ENCODE measurements around the gene DEPP1.

DEPP1 gene

DNA sequence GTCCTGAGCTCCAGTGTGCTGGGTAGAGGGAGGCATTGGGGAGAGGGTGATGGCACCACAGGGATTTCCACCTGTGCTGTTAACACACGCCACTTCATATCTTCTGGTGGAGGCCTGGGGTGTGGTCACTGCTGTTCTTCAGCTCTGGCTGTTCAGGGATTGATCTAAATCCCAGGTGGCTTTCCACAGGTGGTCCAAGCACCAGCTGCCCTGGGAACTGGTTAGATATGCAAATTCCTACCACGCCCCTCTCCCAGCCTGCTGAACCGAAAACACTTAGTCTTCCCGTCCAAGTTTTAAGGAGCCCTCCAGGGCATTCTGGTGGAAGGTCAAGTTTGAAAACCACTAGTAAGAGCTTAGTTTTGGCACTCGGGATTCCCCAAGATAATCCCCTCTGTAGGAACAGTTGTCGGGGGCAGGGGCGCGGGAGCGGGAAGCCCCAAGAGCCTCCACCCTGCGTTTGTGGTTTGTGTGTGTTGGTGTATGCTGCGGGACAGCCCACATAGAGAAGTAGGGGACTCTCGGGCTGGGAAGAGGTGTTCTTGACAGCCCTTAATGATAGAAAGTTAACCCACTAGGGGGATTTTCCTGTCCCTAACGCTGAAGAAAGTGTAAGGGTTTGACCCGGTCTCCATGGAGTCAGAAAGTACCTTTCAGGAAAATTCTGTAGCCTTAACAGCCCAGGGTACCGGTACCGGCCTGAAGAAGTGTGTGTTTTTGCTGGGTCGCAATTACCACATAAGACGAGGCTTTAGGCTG, 5.1 kb downstream of the DEPP1 start:
- H3K27me3 ChIP-seq (ENCODE audit: insufficient read depth, low read length): no peaks in the 10 kb centered on the region
- peaks cover 1% of the 10 kb centered on the region for H3K9me3 ChIP-seq (ENCODE audit: low read length)
- no peak overlapping the region for H2AFZ ChIP-seq (ENCODE audit: low read depth, low read length)
- H3K4me3 ChIP-seq (ENCODE audit: low read length): no peak overlapping the region
- H3K36me3 ChIP-seq (ENCODE audit: insufficient read depth, low read length): peaks cover 11% of the 10 kb centered on the region
- H3K4me1 ChIP-seq (ENCODE audit: insufficient read depth, low read length): peaks cover 17% of the 10 kb centered on the region

DNA sequence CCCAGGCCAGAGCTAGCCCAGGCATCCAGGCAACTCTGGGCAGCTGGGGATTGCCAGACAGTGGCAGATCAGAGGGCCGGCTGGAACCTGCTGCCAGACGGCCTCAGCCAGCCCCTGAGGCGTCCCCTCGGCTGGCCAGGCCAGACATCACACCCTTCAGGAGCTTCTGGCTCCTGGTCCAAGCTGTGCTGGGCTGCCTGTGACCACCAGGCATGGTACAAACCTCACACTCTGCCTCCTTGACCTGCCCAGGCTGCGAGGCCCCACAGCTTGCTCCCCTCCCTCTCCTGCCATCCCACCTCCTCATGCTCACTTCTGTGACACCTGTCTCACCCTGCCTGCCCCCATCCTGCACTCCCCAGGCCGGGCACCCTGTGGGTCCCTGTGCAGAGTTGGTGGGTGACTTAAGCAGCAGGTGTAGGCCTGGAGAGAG, 5.7 kb downstream of the DEPP1 start:
- no peak overlapping the region for H3K4me3 ChIP-seq (ENCODE audit: low read length)
- peaks cover 11% of the 10 kb centered on the region for H3K36me3 ChIP-seq (ENCODE audit: insufficient read depth, low read length)
- no peak overlapping the region for H2AFZ ChIP-seq (ENCODE audit: low read depth, low read length)
- H3K4me1 ChIP-seq (ENCODE audit: insufficient read depth, low read length): peaks cover 11% of the 10 kb centered on the region
- H3K9me3 ChIP-seq (ENCODE audit: low read length): peaks cover 1% of the 10 kb centered on the region
- H3K27me3 ChIP-seq (ENCODE audit: insufficient read depth, low read length): no peaks in the 10 kb centered on the region

DNA sequence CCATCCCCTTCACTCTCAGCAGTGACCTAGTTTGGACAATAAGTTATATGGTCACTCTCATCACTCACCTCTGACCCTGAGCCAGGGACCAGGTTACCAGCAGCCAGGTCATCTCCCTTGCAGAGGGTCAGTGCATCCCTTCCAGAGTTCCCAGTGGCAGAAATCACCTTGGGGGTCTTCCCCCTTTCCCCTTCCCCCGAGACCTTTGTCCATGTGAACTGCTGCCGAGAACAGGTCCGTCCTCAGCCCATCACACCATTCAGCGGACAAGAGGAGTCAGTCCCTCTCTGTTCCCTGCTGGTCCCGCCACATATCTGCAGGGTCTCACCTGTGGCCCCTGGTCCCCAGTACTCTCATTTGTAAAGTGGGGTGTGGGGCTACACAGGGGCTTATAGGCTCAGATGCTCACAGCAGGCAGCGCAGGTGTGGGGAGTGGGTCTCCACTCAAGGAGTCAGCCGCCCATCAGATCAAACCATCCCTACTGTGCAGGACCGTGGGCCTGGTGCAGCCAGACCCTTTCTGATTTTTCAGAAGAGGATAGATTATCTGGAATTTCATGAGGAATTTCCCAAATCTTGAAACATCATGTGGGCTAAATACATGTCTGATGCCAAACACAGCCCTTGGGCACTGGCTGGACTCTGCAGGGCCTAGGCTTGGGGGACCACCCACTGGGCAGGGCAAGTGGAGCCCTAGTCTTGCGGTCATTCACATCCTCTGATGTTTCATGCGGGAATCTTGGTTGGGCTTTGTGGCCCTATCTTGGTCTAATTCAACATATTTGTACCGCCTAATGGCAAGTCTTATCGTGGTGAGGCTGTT, 6.5 kb downstream of the DEPP1 start:
- Histone ChIP-seq H2AFZ (ENCODE audit: low read depth, low read length) (no peak overlapping the region), H3K27me3 (ENCODE audit: insufficient read depth, low read length) (no peaks in the 10 kb centered on the region), H3K36me3 (ENCODE audit: insufficient read depth, low read length) (peaks cover 11% of the 10 kb centered on the region), H3K4me1 (ENCODE audit: insufficient read depth, low read length) (peaks cover 10% of the 10 kb centered on the region), H3K4me3 (ENCODE audit: low read length) (no peak overlapping the region), H3K9me3 (ENCODE audit: low read length) (peaks cover 1% of the 10 kb centered on the region)

DNA sequence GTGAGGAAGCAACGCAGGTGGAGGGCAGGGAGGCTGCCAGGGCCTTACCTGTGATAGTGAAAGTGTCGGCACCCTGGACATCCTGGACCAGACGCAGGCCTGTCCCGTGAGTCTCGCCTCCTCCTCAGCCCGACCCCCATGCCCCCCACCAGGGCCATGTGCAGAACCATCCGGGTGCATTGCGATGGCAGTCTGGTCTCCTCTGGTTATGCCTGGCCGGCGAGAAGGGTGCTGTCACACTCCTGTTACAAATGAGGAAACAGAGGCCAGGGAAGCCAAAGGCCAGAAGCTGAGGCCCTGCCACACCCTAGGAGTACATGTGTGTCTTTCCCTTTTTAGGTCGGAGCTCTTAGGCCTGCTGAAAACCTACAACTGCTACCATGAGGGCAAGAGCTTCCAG, 7.2 kb downstream of the DEPP1 start:
- no peak overlapping the region for H2AFZ ChIP-seq (ENCODE audit: low read depth, low read length)
- peaks cover 1% of the 10 kb centered on the region for H3K9me3 ChIP-seq (ENCODE audit: low read length)
- H3K27me3 ChIP-seq (ENCODE audit: insufficient read depth, low read length): no peaks in the 10 kb centered on the region
- peaks cover 11% of the 10 kb centered on the region for H3K36me3 ChIP-seq (ENCODE audit: insufficient read depth, low read length)
- H3K4me1 ChIP-seq (ENCODE audit: insufficient read depth, low read length): peaks cover 10% of the 10 kb centered on the region
- no peak overlapping the region for H3K4me3 ChIP-seq (ENCODE audit: low read length)

DNA sequence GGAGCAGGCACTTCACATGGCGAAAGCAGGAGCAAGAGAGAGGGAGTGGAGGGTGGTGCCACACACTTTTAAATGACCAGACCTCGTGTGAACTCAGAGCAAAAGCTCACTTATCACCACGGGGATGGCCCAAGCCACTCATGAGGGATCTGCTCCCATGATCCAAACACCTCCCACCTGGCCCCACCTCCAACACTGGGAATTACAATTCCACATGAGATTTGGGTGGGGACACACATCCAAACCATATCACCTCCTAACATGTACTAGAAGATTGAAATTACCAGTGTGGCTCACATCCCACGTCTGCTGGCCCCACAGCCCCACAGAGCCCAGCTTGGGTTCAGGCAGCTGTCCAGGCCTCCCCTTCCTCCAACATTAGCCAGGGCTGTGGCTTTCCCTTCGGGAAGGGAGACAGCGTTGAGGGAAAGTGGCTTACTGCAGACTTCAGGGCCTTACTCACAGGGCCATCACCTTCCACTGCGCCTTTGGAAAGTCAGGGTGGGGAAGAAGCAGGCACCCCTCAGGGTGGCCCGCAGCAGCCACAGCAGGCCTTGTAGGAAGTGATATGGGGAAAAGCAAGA, 7.7 kb downstream of the DEPP1 start:
- Histone ChIP-seq H3K4me1 (ENCODE audit: insufficient read depth, low read length) (peaks cover 9% of the 10 kb centered on the region), H3K4me3 (ENCODE audit: low read length) (no peak overlapping the region), H3K9me3 (ENCODE audit: low read length) (peaks cover 1% of the 10 kb centered on the region), H3K27me3 (ENCODE audit: insufficient read depth, low read length) (no peaks in the 10 kb centered on the region), H3K36me3 (ENCODE audit: insufficient read depth, low read length) (peaks cover 11% of the 10 kb centered on the region), H2AFZ (ENCODE audit: low read depth, low read length) (no peak overlapping the region)

DNA sequence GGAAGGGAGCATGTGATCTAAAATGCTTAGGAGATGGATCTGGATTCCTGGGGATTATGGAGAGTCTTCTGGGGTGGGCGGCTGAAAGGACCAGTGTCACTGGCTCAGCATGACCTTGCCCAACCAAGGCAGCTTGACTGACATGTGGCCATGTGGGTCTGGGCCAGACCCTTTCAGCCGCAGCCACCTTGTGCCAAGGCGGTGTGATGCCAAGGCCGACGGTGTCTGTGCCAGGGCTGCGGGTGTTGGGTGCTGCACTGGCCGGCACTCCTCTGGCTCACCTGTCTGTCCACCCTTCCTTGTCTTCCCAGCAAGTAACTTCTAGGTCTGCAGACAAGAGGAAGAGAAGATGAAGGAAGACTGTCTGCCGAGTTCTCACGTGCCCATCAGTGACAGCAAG, 8.8 kb downstream of the DEPP1 start:
- H3K9me3 ChIP-seq (ENCODE audit: low read length): peaks cover 1% of the 10 kb centered on the region
- no peak overlapping the region for H2AFZ ChIP-seq (ENCODE audit: low read depth, low read length)
- H3K27me3 ChIP-seq (ENCODE audit: insufficient read depth, low read length): no peaks in the 10 kb centered on the region
- H3K4me1 ChIP-seq (ENCODE audit: insufficient read depth, low read length): peaks cover 13% of the 10 kb centered on the region
- H3K4me3 ChIP-seq (ENCODE audit: low read length): no peak overlapping the region
- peaks cover 11% of the 10 kb centered on the region for H3K36me3 ChIP-seq (ENCODE audit: insufficient read depth, low read length)

DNA sequence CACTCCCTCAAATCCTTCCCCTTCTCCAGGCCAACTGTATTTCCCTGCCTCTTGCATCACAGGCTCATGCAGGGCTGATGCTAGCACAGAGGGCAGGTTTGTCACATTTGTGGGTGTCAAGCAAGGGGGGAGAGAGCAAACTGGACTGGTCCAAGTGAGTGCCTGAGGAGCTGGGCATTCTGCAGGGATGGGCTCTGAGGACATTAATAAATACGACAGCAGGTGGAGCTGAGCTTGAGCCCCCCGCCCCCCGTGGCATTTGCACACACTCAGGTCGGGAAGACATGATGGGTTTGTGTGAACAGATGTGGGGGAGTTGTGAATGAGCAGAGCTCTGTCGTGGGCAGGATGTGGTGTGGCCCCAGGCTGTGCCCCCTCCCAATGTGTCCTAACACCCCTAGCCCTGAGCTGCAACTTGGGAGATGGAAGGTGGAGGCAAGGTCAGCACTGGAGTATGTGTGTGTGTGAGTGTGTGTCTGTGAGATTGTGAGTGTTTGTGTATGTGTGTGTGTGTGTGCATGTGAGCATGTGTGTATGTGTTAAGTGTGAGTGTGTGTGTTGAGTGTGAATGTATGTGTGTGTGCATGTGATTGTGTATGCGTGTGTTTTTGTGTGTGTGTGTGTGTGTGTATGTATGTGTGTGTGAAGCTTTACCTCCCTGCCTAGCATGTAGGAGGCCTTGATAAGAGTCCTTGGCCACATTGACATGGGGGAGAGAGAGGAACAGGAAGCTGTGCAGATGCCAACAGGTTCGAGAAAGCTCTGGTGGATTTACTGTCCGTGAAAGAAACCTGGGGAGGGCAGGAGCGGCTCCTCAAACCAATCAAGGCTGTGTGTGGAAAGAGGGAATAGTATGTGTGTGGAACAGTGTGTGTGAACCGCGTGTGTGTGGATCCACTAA, 9.9 kb downstream of the DEPP1 start:
- Histone ChIP-seq H3K4me3 (ENCODE audit: low read length) (no peak overlapping the region), H3K36me3 (ENCODE audit: insufficient read depth, low read length) (peaks cover 11% of the 10 kb centered on the region), H3K4me1 (ENCODE audit: insufficient read depth, low read length) (peaks cover 18% of the 10 kb centered on the region), H3K9me3 (ENCODE audit: low read length) (peaks cover 1% of the 10 kb centered on the region), H3K27me3 (ENCODE audit: insufficient read depth, low read length) (no peaks in the 10 kb centered on the region), H2AFZ (ENCODE audit: low read depth, low read length) (no peak overlapping the region)

DNA sequence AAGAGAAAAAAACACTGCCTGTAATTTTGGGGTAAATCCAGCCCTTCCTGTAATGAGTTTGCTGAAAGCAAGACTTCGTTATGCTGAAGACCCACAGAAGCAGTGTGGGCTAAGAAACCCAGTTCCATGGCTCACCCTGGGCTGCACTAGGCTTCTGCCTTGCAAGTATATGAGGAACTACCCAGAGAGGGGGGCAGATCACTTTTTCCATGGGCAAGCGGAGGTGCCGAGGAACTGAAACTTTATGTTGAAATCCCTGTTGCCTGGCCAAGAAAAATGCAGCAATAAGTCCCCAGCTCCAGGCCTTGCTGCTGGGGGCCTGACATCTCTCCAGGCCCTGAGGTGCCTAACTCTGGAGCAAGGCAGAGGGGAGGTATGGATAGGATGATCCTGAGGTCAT, 10.5 kb downstream of the DEPP1 start:
- Histone ChIP-seq H3K4me3 (ENCODE audit: low read length) (no peak overlapping the region), H3K9me3 (ENCODE audit: low read length) (peaks cover 1% of the 10 kb centered on the region), H2AFZ (ENCODE audit: low read depth, low read length) (no peak overlapping the region), H3K27me3 (ENCODE audit: insufficient read depth, low read length) (no peaks in the 10 kb centered on the region), H3K36me3 (ENCODE audit: insufficient read depth, low read length) (peaks cover 11% of the 10 kb centered on the region), H3K4me1 (ENCODE audit: insufficient read depth, low read length) (peaks cover 25% of the 10 kb centered on the region)

DNA sequence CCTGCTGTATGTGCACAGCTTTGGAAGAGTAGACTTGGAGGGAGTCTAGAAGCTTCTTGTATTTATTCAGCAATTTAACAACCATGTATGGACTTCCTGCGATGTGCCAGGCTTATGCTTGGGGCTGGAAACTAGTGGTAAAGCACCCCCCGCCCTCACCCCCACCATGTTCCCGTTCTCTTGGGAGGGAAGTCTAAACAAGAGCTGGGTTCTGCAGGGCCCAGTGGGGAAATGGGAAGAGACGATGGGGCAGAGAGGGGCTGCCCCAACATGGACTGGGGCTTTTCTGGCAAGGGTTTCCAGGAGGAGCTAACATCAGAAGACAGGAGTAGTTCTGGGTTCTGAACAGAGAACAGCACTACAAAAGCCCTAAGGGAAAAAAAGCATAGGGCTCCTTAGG, 11.0 kb downstream of the DEPP1 start:
- H3K36me3 ChIP-seq (ENCODE audit: insufficient read depth, low read length): peaks cover 11% of the 10 kb centered on the region
- no peaks in the 10 kb centered on the region for H3K27me3 ChIP-seq (ENCODE audit: insufficient read depth, low read length)
- H3K4me3 ChIP-seq (ENCODE audit: low read length): no peak overlapping the region
- H3K9me3 ChIP-seq (ENCODE audit: low read length): peaks cover 1% of the 10 kb centered on the region
- H2AFZ ChIP-seq (ENCODE audit: low read depth, low read length): no peak overlapping the region
- peaks cover 29% of the 10 kb centered on the region for H3K4me1 ChIP-seq (ENCODE audit: insufficient read depth, low read length)

DNA sequence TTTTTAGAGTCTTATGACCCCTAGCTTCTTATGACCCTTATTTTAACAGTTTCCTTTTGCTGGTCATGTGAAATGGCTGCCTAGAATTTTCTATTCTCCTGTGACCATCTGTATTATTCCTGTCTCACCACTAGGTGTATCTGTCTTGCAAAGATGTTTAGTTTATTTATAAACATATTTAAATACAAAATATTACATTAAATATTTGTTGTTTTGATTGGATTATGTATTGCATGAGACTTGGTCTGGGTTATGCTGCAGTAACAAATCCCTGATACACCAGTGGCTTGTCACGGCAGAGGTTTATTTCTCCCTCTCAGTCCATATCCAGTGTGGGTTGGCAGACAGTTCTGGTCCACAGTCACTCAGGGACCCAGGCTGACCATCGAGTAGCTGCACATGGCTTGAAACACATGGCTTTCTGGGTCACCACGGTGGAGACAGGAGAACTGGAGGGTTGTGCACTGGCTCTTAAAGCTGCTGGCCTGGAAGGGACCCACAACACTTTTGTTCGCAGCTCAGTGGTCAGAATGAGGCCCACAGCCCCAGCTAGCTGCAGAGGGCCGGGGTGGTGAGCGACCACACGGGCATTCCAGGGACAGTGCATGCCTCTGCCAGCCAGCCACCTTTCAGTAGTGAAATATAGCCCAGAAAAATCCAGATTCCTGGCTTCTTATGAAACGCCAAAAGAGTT, 11.6 kb downstream of the DEPP1 start:
- Histone ChIP-seq H2AFZ (ENCODE audit: low read depth, low read length) (no peak overlapping the region), H3K4me1 (ENCODE audit: insufficient read depth, low read length) (peaks cover 32% of the 10 kb centered on the region), H3K9me3 (ENCODE audit: low read length) (peaks cover 1% of the 10 kb centered on the region), H3K36me3 (ENCODE audit: insufficient read depth, low read length) (peaks cover 9% of the 10 kb centered on the region), H3K4me3 (ENCODE audit: low read length) (no peak overlapping the region), H3K27me3 (ENCODE audit: insufficient read depth, low read length) (no peaks in the 10 kb centered on the region)

DNA sequence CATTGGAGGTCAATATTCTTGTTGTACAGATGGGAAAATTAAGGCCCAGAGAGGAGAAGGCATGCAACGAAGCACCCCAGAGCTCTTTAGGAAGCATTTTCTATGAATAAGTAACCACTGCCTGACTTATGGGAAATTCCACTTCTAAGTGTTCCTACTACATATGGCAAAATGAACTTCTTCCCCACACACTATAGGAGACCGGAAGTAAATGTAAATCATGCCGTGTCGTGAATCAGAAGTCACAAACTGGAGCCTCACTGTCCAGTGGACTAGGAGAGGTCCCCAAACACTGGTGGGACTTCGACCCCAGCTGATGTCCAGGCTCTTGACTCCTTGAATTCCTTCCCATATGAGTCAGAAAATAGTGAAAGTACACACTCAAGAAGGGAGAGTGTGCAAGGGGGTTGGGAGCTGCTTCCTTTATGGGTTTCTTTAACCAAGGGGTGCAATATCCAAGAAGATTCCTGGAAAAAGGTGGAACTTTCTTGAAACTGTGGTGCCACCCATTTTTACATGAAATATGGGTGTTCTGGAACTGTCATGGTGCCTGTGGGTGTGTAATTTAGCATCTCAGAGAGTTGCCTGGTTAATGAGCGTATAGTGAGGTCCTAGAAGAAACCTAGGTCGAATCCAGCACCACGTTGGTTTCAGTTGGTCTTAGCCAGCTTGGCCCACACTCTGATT, 12.3 kb downstream of the DEPP1 start:
- Histone ChIP-seq H2AFZ (ENCODE audit: low read depth, low read length) (no peak overlapping the region), H3K27me3 (ENCODE audit: insufficient read depth, low read length) (no peaks in the 10 kb centered on the region), H3K36me3 (ENCODE audit: insufficient read depth, low read length) (peaks cover 2% of the 10 kb centered on the region), H3K4me1 (ENCODE audit: insufficient read depth, low read length) (peaks cover 37% of the 10 kb centered on the region), H3K9me3 (ENCODE audit: low read length) (peaks cover 1% of the 10 kb centered on the region), H3K4me3 (ENCODE audit: low read length) (no peak overlapping the region)

DNA sequence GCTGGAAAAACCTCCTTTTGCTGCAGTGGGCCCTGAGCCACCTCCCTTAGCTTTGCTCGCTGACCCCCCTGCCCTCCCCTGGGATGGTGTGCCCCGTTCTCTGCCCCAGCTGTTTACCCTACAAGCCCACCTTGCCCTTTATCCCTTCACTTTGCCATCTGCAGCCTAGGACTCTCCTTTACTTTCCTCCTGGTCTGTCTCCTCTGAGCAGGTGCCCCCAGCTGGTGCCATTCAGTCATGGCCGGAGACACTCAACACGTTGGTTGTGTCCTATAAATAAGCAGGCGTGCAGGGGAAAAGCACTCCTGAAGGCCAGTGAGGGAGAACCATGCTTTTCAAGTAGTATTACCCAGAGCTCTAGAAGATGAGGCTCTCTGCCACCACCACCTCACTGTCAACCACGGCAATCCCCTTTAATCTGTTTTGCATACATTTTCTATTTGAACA, 12.9 kb downstream of the DEPP1 start:
- H3K27me3 ChIP-seq (ENCODE audit: insufficient read depth, low read length): no peaks in the 10 kb centered on the region
- H3K4me1 ChIP-seq (ENCODE audit: insufficient read depth, low read length): peaks cover 43% of the 10 kb centered on the region
- H2AFZ ChIP-seq (ENCODE audit: low read depth, low read length): no peak overlapping the region
- H3K9me3 ChIP-seq (ENCODE audit: low read length): peaks cover 1% of the 10 kb centered on the region
- no peak overlapping the region for H3K4me3 ChIP-seq (ENCODE audit: low read length)
- no peaks in the 10 kb centered on the region for H3K36me3 ChIP-seq (ENCODE audit: insufficient read depth, low read length)
